Fibroblast of mammary gland (primary cell): ENCODE measurements around the gene PDE1A.
"Not testable (repeated sequence)": the region's sequence is repeated elsewhere in the genome, so short reads cannot be mapped to it uniquely, and the experiment has no call there.

Experiments used
- DNase-seq: peaks from one replicate; pipeline ENCODE4 v3.0.0-alpha.2; 2010; ENCODE audit warnings: low read depth
- H3K4me3 ChIP-seq: 2 replicates; pipeline ENCODE4 v1.5.1; 2011; ENCODE audit warnings: low read depth, mild to moderate bottlenecking, low read length, moderate library complexity; ENCODE audit not compliant: control insufficient read depth
- CTCF ChIP-seq: conservative IDR thresholded peaks from 2 replicates; pipeline ENCODE4 v1.5.1; 2011; ENCODE audit warnings: low read depth, low read length, inconsistent platforms; ENCODE audit not compliant: control insufficient read depth, insufficient read depth

Gene PDE1A

GRCh38 chr2:182391443-182391842, 35.4 kb downstream of the PDE1A start:
- no peak overlapping the region for H3K4me3 ChIP-seq
- DNase-seq = no peak
- no peak for TF ChIP-seq CTCF

- not testable (repeated sequence) for H3K4me3 ChIP-seq, DNase-seq
Observed at GRCh38 chr2:182386267-182386880, 40.5 kb downstream of the PDE1A start.

DNA sequence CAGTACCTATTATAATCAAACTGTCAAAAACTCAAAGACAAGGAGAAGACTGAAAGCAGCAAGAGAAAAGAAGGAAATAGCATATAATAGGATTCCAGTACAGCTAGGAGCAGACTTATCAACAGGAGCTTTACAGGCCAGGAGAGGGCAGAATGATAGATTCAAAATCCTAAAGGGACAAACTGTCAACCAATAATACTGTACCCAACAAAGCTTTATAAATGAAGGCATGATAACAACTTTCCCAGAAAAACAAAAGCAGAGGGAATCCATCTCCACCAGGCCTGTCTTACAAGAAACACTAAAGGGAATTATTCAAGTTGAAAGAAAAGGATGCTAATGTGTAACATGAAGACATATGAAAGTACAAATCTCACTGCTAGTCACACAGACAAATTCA, 42.0 kb downstream of the PDE1A start:
- no peak overlapping the region for H3K4me3 ChIP-seq
- TF ChIP-seq CTCF = no peak
- DNase-seq = no peak

DNA sequence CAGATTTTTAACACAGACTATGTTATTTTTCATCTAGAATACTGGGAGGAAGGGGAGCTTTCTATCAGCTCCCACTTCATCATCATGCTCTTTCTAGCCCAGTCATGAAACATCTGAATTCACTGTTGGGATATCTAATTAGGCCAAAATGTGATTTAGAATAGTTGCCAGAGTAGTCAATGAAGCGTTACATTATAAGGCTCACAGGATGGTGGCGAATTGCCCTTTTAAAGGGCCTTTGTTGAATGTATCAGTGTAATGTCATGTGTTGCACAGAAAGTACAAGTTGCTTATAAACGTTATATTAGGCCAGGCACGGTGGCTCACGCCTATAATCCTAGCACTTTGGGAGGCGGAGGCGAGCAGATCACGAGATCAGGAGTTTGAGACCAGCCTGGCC, 45.6 kb downstream of the PDE1A start:
- no peak overlapping the region for H3K4me3 ChIP-seq
- DNase-seq = no peak
- no peak for TF ChIP-seq CTCF

DNA sequence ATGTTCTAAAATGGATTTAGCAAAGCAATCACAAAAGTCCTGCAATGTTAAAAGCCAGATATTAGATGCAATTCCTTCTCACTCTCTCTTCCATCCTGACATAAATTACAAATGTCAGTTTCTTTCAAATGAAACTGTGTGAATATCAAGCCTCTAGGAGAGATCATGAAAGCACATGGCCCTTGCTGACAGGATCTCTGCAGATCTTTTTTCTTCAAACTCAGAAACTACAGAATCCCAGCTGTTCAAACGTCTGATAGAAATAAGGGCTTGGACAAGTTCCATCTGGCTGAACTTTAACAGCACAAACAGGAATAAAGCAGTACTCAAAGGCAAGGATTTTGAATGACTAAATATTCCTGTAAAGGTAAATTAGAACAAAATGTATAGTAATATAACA, 47.6 kb downstream of the PDE1A start:
- DNase-seq = peak; percentile 60
- H3K4me3 ChIP-seq = no peak overlapping the region
- no peak for TF ChIP-seq CTCF

- no peak for DNase-seq
- TF ChIP-seq CTCF = no peak
Observed at GRCh38 chr2:182378759-182379158, 48.1 kb downstream of the PDE1A start.

GRCh38 chr2:182377467-182377866, 49.4 kb downstream of the PDE1A start:
- no peak overlapping the region for H3K4me3 ChIP-seq
- no peak for DNase-seq
- TF ChIP-seq CTCF = no peak

More at GRCh38 chr2:182378759-182379158, 48.1 kb downstream of the PDE1A start:
- no peak overlapping the region for H3K4me3 ChIP-seq
